ENCODE data around the gene POLR3H.

Gene POLR3H

DNA sequence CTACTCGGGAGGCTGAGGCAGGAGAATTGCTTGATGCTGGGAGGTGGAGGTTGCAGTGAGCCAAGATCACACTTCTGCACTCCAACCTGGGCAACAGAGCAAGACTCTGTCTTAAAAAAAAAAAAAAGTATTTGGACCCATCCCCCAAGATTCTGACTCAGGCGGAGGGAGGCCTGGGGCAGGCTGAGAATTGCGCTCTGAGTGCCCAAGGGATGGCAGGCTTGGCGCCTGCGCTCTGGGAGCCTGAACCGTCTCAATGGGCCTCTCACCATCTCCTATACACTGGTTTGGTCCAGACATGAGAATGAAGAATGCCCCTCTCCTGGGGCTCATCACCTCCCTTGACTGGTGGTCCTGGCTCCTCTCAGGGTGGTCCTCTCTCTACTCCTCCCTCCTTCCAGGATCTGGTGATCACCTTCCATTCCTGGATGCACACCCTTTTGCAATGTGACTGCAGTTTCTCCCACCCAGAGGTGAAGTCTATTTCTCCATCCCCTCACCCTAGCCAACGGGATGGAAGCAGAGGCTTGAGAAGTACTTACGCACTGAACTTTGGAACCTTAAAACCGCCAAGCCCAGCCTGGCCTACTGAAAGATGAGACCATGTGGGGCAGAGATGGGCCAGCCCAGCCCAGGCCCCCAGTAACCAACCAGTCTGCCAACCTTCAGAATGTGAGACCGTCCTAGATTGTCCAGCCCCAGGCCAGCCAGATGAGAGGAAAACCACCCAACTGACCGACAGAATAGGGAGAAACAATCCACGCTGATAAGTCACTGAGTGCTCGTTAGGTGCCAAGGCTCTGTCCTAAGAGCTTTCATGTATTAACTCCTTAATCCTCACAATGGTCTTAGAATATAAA lies 4.9 kb downstream of the POLR3H start:
- no peak overlapping the region for H3K4me3 ChIP-seq
- no peak overlapping the region for H3K27ac ChIP-seq

- no peak overlapping the region for H3K27ac ChIP-seq
Measured at GRCh38 chr22:41538583-41538982, 5.7 kb downstream of the POLR3H start.

DNA sequence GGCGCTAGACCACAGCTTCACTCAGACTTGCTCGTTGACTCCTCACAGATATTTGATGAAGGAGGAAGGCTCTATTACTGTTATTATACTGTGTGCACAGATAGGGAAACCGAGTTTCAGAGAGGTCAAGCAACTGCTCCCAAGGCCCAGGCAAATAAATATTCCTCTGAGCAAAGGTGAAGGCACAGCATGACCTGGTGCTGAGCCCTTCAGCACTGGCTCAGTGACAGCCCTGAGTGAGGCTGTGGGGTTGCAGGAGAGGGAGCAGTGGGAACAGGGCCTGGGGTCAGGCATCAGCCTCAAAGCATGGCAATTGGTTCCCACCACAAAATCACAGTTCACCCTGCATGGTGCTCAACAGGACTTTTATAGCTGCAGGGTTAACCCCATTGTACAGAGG lies 7.1 kb downstream of the POLR3H start:
- H3K27ac ChIP-seq, result no peak overlapping the region
- no peak overlapping the region for H3K4me3 ChIP-seq

More at GRCh38 chr22:41538583-41538982, 5.7 kb downstream of the POLR3H start:
- no peak overlapping the region for H3K4me3 ChIP-seq

- H3K27ac ChIP-seq, result no peak overlapping the region
Measured at GRCh38 chr22:41535244-41535643, 9.0 kb downstream of the POLR3H start.

GRCh38 chr22:41534219-41534618 lies 10.1 kb downstream of the POLR3H start:
- Histone ChIP-seq H3K27ac (no peak overlapping the region), H3K4me3 (no peak overlapping the region)

More at GRCh38 chr22:41535244-41535643, 9.0 kb downstream of the POLR3H start:
- H3K4me3 ChIP-seq, result no peak overlapping the region

- Histone ChIP-seq H3K4me3 (no peak overlapping the region), H3K27ac (peak overlapping the region in 1 of 21 experiments; percentile 12)
Measured at GRCh38 chr22:41532908-41533825, 11.1 kb downstream of the POLR3H start.

DNA sequence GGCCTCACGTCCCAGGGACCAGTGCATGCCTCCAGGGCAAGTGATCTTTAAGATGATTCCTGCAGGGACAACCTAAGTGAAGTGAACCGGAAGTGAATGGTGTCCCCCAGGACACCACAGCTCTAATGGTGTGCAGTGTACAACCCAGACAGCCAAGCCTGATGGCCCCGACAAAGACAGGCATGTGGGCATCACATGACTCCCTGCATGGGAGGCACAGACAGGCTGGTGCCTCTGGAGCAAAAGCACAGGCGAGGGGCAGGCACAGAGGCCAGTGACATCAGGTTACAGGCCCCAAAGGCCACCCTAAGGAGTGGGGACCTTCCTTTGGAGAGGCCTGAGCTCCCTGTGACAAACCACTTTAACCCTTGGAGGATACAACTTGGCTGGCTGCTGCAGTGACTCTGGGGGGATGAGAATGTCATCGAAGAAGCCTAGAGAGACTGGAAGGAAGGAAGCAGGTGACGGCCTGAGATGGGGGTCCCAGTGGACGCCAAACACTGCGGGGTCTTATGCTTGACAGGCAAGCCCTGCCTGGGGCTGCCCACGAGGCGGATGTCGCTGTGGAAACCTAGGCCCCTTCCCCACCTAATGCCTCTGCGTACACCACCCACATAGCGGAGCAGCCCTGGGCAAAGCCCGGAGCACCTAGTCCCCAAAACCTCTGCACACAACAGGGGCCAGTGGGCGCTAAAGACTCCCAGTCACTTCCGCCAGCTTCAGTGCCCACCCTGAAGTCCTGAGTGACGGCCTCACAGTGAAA lies 12.4 kb downstream of the POLR3H start:
- Histone ChIP-seq H3K4me3 (no peak overlapping the region), H3K27ac (no peak overlapping the region)

GRCh38 chr22:41530890-41531714 lies 13.2 kb downstream of the POLR3H start:
- Histone ChIP-seq H3K27ac (peak overlapping the region in 1 of 21 experiments; percentile 29), H3K4me3 (no peak overlapping the region)

DNA sequence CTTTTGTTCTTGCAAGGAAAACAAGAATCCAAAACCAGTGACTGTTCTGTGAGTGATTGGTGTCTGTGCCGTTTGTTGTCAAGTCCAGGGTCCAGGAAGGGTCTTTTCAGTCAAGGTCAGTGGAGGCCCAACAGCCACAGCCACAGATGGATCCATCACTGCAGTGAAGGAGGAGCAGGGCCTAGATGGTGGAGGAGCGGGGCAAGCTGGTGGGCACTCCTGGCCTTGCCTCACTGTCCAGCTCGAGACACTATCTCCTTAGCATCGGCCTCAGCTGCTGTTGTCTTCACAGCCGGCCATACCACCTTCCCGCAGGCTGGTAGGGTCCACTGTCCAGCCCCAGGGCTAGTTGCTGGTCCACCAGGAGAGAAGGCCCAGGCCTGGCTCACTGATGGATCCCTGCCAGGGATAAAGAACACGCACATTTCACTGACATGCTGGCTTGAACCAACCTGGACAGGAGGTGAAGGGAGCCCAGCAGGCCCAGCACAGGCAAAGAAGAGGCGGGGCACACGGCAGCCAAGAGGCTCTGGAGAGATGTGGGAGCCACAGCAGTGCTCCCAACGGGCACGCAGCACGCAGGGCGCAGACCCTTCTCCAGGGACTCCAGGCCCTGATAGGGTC lies 15.2 kb downstream of the POLR3H start:
- Histone ChIP-seq H3K27ac (peak overlapping the region in 1 of 21 experiments; percentile 21), H3K4me3 (no peak overlapping the region)

DNA sequence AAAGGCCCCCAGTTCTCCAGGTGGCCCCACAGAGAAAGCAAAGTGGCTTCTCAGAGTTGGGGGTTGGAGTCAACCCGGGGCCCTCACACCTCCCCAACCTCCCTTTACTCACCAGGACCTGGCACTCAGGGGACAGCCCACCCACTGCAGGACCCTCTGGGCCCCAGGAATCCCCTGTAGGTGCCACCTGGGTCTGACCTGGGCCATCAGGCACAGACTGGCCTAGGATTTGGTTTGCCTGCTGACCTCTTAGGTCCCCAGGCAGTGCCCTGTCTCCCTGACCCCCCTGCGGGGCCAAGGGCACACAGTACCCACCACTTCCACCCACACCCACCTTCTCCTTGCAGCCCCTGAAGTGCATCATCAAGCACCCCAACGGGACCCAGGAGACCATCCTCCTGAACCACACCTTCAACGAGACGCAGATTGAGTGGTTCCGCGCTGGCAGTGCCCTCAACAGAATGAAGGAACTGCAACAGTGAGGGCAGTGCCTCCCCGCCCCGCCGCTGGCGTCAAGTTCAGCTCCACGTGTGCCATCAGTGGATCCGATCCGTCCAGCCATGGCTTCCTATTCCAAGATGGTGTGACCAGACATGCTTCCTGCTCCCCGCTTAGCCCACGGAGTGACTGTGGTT lies 16.0 kb downstream of the POLR3H start:
- H3K4me3 ChIP-seq, result no peak overlapping the region
- H3K27ac ChIP-seq, result no peak overlapping the region

DNA sequence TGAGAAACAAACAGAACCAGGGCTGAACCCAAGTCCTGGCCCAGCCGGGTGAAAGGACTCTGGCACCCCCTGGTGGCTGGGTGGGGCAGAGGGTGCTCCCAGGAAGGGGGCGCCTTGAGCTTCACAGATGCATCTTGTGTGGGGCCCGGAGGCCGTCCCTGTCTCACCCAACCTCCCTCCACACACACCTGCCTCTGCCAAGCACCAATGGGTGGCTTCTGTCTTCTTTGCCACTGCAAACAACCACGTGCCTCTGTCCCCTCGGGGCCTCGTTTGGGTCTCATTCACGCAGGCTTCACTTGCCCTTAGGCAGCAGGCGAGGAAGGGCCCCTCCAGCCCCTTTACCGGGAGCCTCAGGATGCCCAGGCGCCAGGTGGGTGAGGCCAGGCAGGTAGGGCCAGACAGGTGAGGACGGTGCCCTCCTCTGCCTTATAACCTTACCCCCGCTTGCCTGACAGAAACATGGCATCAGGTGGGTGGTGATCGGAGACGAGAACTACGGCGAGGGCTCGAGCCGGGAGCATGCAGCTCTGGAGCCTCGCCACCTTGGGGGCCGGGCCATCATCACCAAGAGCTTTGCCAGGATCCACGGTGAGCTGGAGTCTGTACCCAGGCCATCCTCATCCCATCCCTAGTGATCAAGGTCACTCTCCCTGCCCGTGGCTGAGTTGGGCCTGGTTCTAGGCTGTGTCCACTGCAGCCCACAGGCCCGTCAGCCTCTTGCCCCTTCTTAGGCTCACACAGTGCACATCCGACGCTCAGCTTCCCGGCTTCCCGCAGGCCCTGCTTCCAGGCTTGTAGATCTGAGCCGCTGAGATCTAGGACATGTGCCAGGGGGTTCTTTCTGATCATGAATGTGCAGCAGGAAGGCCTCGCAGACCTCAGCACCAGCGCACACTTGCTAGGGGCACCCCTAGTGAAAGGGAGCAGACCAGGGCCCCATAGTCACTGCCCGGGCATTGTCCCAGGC lies 17.2 kb downstream of the POLR3H start:
- Histone ChIP-seq H3K4me3 (no peak overlapping the region), H3K27ac (peak overlapping the region in 3 of 21 experiments; percentile 20 to 43 (median 27))

GRCh38 chr22:41526226-41526829 lies 17.9 kb downstream of the POLR3H start:
- H3K27ac ChIP-seq, result peak overlapping the region in 5 of 21 experiments; percentile 20 to 43 (median 27)
- no peak overlapping the region for H3K4me3 ChIP-seq

- Histone ChIP-seq H3K4me3 (no peak overlapping the region), H3K27ac (peak overlapping the region in 7 of 21 experiments; percentile 21 to 67 (median 34))
Measured at GRCh38 chr22:41525450-41526225, 18.6 kb downstream of the POLR3H start.

GRCh38 chr22:41524809-41525449 lies 19.3 kb downstream of the POLR3H start:
- Histone ChIP-seq H3K4me3 (no peak overlapping the region), H3K27ac (peak overlapping the region in 5 of 21 experiments; percentile 7 to 67 (median 34))

- H3K4me3 ChIP-seq, result no peak overlapping the region
- peak overlapping the region in 8 of 21 experiments; percentile 7 to 67 (median 38) for H3K27ac ChIP-seq
Measured at GRCh38 chr22:41524251-41524661, 20.0 kb downstream of the POLR3H start.
